ENCODE data around the gene VPS4B.

- no peak for TF ChIP-seq NR2C2 (IDR thresholded peaks at IDR 0.05; ENCODE audit: borderline replicate concordance, control insufficient read depth, insufficient read length, low read depth)
- no peak for TF ChIP-seq HCFC1 (IDR thresholded peaks at IDR 0.05; ENCODE audit: low read length)
- no peak for TF ChIP-seq CHD2 (IDR thresholded peaks at IDR 0.05; ENCODE audit: borderline replicate concordance, low read depth, low read length)
- TF ChIP-seq RAD21 (IDR thresholded peaks at IDR 0.05; ENCODE audit: insufficient read depth, low read depth, low read length): no peak
- no peak for TF ChIP-seq REST (IDR thresholded peaks at IDR 0.05; ENCODE audit: low read depth, low read length)
- TF ChIP-seq NFYB (IDR thresholded peaks at IDR 0.05; ENCODE audit: insufficient read depth, low read depth, low read length): no peak
- TF ChIP-seq CTCF (IDR thresholded peaks at IDR 0.05 in 2 of 3, conservative IDR thresholded peaks at IDR 0.05 in 1 of 3; ENCODE audit: control insufficient read depth in 2 of 3, extremely low read depth in 1 of 3, insufficient read depth in 1 of 3, low read depth in 3 of 3, low read length in 3 of 3): no peak
- TF ChIP-seq EP300 (IDR thresholded peaks at IDR 0.05; ENCODE audit: borderline replicate concordance in 1 of 2, control insufficient read depth in 1 of 2, low read depth in 2 of 2, low read length in 2 of 2): no peak
- TF ChIP-seq JUNB (IDR thresholded peaks at IDR 0.05): no peak
- TF ChIP-seq POLR2A (IDR thresholded peaks at IDR 0.05; ENCODE audit: low read depth, low read length): no peak
- no peak for TF ChIP-seq MAX (IDR thresholded peaks at IDR 0.05; ENCODE audit: low read depth, low read length)
- TF ChIP-seq NR2F1 (conservative IDR thresholded peaks at IDR 0.05): no peak
- no peak for TF ChIP-seq SIN3A (IDR thresholded peaks at IDR 0.05; ENCODE audit: low read depth, low read length)
- no peak for TF ChIP-seq CREM (IDR thresholded peaks at IDR 0.05; ENCODE audit: low read depth)
These were observed 46.3 kb upstream of the VPS4B start for GRCh38 chr18:63468575-63468974.

All from GM12878 (cell line).